ENCODE results near the gene TJP3.

- TF ChIP-seq POLR2AphosphoS5 (IDR thresholded peaks at IDR 0.05; ENCODE audit: borderline replicate concordance, low read depth, low read length) (no peak), EZH2 (IDR thresholded peaks at IDR 0.05) (no peak), FOXP2 (optimal IDR thresholded peaks at IDR 0.05; ENCODE audit: control extremely low read depth, extremely low read length, insufficient read depth) (no peak)
Measured at GRCh38 chr19:3723110-3723488, 14.9 kb downstream of the TJP3 start.

All from SK-N-MC (cell line).